Keratinocyte (primary cell): ENCODE data around the gene OGDH. TPM values are rescaled to one million over a fixed set of nuclear protein-coding genes. Genes with fewer than 3 reads are reported as not detected.

ENCODE experiments used
- DNase-seq: peaks from one replicate; pipeline ENCODE4 v3.0.0-alpha.2; 2011; ENCODE audit warnings: low read depth, missing footprints, low spot score
- FAIRE-seq: peaks from 2 replicates; lab custom pipeline; 2011; peaks lifted over from hg19 to GRCh38; lab: Jason Lieb, UNC
- H2AFZ ChIP-seq: 2 replicates; pipeline ENCODE4 v1.6.0; 2012; ENCODE audit warnings: low read length, control low read depth, inconsistent platforms; ENCODE audit not compliant: control insufficient read depth
- H3K27ac ChIP-seq: 2 replicates; pipeline ENCODE4 v1.5.1; 2011; ENCODE audit warnings: low read length; ENCODE audit not compliant: control insufficient read depth, insufficient read depth
- H3K27me3 ChIP-seq: 3 replicates; pipeline ENCODE4 v1.6.0; 2011; ENCODE audit warnings: low read length; ENCODE audit not compliant: control insufficient read depth, insufficient read depth; ENCODE audit errors: extremely low read depth
- H3K36me3 ChIP-seq, 2 experiments: 2 replicates in 1 of 2; 3 replicates in 1 of 2; pipeline ENCODE4 v1.5.1; 2011; ENCODE audit warnings: low read length in 2 of 2, mild to moderate bottlenecking in 1 of 2; ENCODE audit not compliant: control insufficient read depth in 2 of 2, insufficient read depth in 2 of 2; ENCODE audit errors: extremely low read depth in 1 of 2
- H3K4me1 ChIP-seq: 3 replicates; pipeline ENCODE4 v1.5.1; 2011; ENCODE audit warnings: low read length; ENCODE audit not compliant: control insufficient read depth, insufficient read depth; ENCODE audit errors: extremely low read depth
- H3K4me2 ChIP-seq: 3 replicates; pipeline ENCODE4 v1.6.0; 2011; ENCODE audit warnings: low read depth, low read length; ENCODE audit not compliant: control insufficient read depth, insufficient read depth; ENCODE audit errors: extremely low read depth
- H3K4me3 ChIP-seq, 3 experiments: fragments of 200-600 bp in 1 of 3; sonication (generic) in 1 of 3; 2 replicates in 2 of 3; 3 replicates in 1 of 3; pipeline ENCODE4 v1.5.1; 2011 to 2016; ENCODE audit warnings: low read length in 3 of 3, mild to moderate bottlenecking in 3 of 3, control low read depth in 2 of 3, inconsistent platforms in 1 of 3, low read depth in 1 of 3, mixed read lengths in 1 of 3, mixed run types in 1 of 3, moderate library complexity in 1 of 3; ENCODE audit not compliant: control insufficient read depth in 2 of 3, insufficient read depth in 2 of 3; ENCODE audit errors: extremely low read depth in 1 of 3
- H3K79me2 ChIP-seq: 2 replicates; pipeline ENCODE4 v1.6.0; 2012; ENCODE audit warnings: low read length; ENCODE audit not compliant: control insufficient read depth, insufficient read depth
- H3K9ac ChIP-seq: 3 replicates; pipeline ENCODE4 v1.6.0; 2011; ENCODE audit warnings: low read length; ENCODE audit not compliant: control insufficient read depth, insufficient read depth; ENCODE audit errors: extremely low read depth
- H3K9me1 ChIP-seq: 3 replicates; pipeline ENCODE4 v1.6.0; 2011; ENCODE audit warnings: low read length; ENCODE audit not compliant: control insufficient read depth, insufficient read depth; ENCODE audit errors: extremely low read depth
- H3K9me3 ChIP-seq: 2 replicates; pipeline ENCODE4 v1.5.1; 2012; ENCODE audit warnings: low read depth, low read length; ENCODE audit not compliant: control insufficient read depth
- H4K20me1 ChIP-seq: 3 replicates; pipeline ENCODE4 v1.6.0; 2011; ENCODE audit warnings: low read length; ENCODE audit not compliant: control insufficient read depth, insufficient read depth; ENCODE audit errors: extremely low read depth
- CTCF ChIP-seq, 3 experiments: IDR thresholded peaks in 1 of 3; conservative IDR thresholded peaks in 1 of 3; optimal IDR thresholded peaks in 1 of 3; 2 replicates in 2 of 3; 3 replicates in 1 of 3; pipeline versions ENCODE3 to v1.5.1; 2011; ENCODE audit warnings: low read length in 3 of 3, mild to moderate bottlenecking in 3 of 3, moderate library complexity in 2 of 3, control low read depth in 1 of 3, inconsistent platforms in 1 of 3; ENCODE audit not compliant: insufficient read depth in 2 of 3; ENCODE audit errors: extremely low read depth in 1 of 3
- EZH2 ChIP-seq: IDR thresholded peaks from one replicate; pipeline ENCODE4 v1.6.1; 2012; ENCODE audit warnings: inconsistent platforms, mild to moderate bottlenecking, low read length, moderate library complexity
- dilution Hi-C: fragments of 300-500 bp; cut with MboI; formaldehyde crosslinking; loops from one replicate; pipeline ENCODE4 v1.7.0; 2020; ENCODE audit warnings: low sequenced_read_pairs; ENCODE audit not compliant: extremely low pct_ligation_motif_present
- polyA plus RNA-seq, 5 experiments: library from polyadenylated mRNA; depleted of rRNA in 3 of 5; stranded (reverse) in 3 of 5; stranded (forward) in 1 of 5; unstranded in 1 of 5; fragments of >200 nt; gene quantifications; 1 replicate in 1 of 5; 2 replicates in 3 of 5; 3 replicates in 1 of 5; pipeline versions ENCODE4 v1.2.1 to v1.2.3, GENCODE V29; 2011 to 2012; ENCODE audit warnings: missing spikeins in 2 of 5, low read depth in 1 of 5, low replicate concordance in 1 of 5

The OGDH gene
- polyA plus RNA-seq, 1 donor (not counting 4 experiments of a cell fraction or from before 2014, with no cell fraction given): 46.4 TPM

GRCh38 chr7:44645696-44646095, 39.3 kb downstream of the OGDH start:
- Histone ChIP-seq H3K4me1 (no peaks in the 10 kb centered on the region), H3K9me3 (no peaks in the 10 kb centered on the region), H3K36me3 (peaks cover 32 to 40% of the 10 kb centered on the region in 2 experiments), H3K27me3 (no peaks in the 10 kb centered on the region), H4K20me1 (no peaks in the 10 kb centered on the region), H3K79me2 (peaks cover 3% of the 10 kb centered on the region), H2AFZ (no peak overlapping the region), H3K9ac (no peak overlapping the region), H3K4me2 (no peak overlapping the region), H3K27ac (no peak overlapping the region), H3K9me1 (peaks cover 2% of the 10 kb centered on the region), H3K4me3 (no peak overlapping the region)
- no peak for DNase-seq
- TF ChIP-seq EZH2 (no peak), CTCF (optimal IDR thresholded peaks at IDR 0.05 in 1 of 3, IDR thresholded peaks at IDR 0.05 in 1 of 3, conservative IDR thresholded peaks at IDR 0.05 in 1 of 3; ENCODE audit: extremely low read depth in 1 of 3, insufficient read depth in 2 of 3, low read length in 3 of 3) (no peak)
- no peak for FAIRE-seq
- dilution Hi-C loops: no loop called here

DNA sequence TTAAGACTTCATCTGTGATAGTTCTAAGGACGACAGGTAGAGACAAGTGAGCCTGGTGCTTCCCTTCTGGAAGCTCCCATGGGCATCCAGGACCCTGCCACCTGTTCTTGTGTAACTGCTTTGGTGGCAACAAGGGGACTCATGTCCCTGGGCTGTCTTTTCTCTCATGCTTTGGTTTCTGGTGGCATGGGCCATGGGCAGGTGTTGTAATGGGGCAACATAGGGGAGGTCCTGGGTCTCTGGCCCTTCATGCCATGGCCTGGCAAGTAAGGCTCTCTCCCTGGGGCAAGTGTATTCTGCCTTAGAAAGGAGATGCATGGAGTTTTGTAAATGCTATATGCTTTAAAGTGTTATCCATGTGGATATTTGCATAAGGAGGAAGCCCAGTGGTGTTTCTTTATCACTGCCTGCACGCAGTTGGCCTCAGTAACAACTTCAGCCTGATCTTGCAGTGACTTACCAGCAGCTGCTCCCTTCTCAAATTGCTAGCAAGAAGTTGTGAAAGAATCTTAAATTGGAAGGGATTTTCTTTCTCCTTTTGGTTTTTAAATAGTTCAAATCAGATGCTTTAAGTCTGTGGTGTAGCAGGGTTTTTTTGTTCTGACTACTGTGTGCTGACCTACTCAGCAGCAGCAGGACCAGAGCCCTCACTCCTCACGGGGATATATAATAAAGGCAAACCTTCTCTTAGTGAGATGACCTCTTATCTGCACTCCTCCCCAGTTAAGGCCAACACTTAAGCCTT, 39.9 kb downstream of the OGDH start:
- no peaks in the 10 kb centered on the region for H3K27me3 ChIP-seq
- no peak for FAIRE-seq
- H3K27ac ChIP-seq: no peak overlapping the region
- no peak overlapping the region for H3K9ac ChIP-seq
- H2AFZ ChIP-seq: no peak overlapping the region
- H3K9me1 ChIP-seq: peaks cover 2% of the 10 kb centered on the region
- no peak overlapping the region for H3K4me3 ChIP-seq
- H3K79me2 ChIP-seq: peaks cover 3% of the 10 kb centered on the region
- no peaks in the 10 kb centered on the region for H3K9me3 ChIP-seq
- DNase-seq: no peak
- H4K20me1 ChIP-seq: no peaks in the 10 kb centered on the region
- H3K36me3 ChIP-seq: peaks cover 33 to 42% of the 10 kb centered on the region in 2 experiments
- dilution Hi-C loops: no loop called here
- TF ChIP-seq CTCF (optimal IDR thresholded peaks at IDR 0.05 in 1 of 3, IDR thresholded peaks at IDR 0.05 in 1 of 3, conservative IDR thresholded peaks at IDR 0.05 in 1 of 3; ENCODE audit: extremely low read depth in 1 of 3, insufficient read depth in 2 of 3, low read length in 3 of 3) (no peak), EZH2 (no peak)
- no peaks in the 10 kb centered on the region for H3K4me1 ChIP-seq
- no peak overlapping the region for H3K4me2 ChIP-seq
